ENCODE measurements around the gene GSTM4.
A peak's percentile ranks its signal among the peaks of the same experiment; 100 is the strongest.

Gene GSTM4

GRCh38 chr1:109624201-109625010 is 31.5 kb upstream of the GSTM4 start:
- no peak for DNase-seq (ENCODE audit: low read depth)

DNA sequence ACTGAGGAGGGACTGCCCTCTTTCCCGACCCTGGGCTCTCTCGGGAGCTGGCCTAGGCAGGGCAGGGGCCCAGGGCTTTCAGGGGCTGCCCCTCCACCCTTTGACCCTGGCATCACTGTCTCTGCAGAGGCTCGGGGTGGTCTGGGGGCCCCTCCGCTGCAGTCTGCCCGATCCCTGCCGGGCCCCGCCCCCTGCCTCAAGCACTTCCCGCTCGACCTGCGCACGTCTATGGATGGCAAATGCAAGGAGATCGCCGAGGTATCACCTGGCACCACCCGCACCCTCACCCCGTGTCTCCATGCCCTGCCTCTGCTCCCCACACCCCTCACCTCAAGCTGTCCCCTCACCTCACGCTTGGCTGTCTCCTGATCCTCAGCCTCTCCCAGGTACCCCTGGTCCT is 30.7 kb upstream of the GSTM4 start:
- DNase-seq (ENCODE audit: low read depth): no peak

- no peak for DNase-seq (ENCODE audit: low read depth)
Measured at GRCh38 chr1:109625601-109626560, 30.0 kb upstream of the GSTM4 start.

GRCh38 chr1:109626682-109627408 is 29.1 kb upstream of the GSTM4 start:
- no peak for DNase-seq (ENCODE audit: low read depth)

- no peak for DNase-seq (ENCODE audit: low read depth)
Measured at GRCh38 chr1:109627692-109628399, 28.1 kb upstream of the GSTM4 start.

GRCh38 chr1:109628540-109629321 is 27.2 kb upstream of the GSTM4 start:
- DNase-seq (ENCODE audit: low read depth): no peak

- no peak for DNase-seq (ENCODE audit: low read depth)
Measured at GRCh38 chr1:109629372-109630030, 26.4 kb upstream of the GSTM4 start.

- no peak for DNase-seq (ENCODE audit: low read depth)
Measured at GRCh38 chr1:109630081-109630897, 25.6 kb upstream of the GSTM4 start.

DNA sequence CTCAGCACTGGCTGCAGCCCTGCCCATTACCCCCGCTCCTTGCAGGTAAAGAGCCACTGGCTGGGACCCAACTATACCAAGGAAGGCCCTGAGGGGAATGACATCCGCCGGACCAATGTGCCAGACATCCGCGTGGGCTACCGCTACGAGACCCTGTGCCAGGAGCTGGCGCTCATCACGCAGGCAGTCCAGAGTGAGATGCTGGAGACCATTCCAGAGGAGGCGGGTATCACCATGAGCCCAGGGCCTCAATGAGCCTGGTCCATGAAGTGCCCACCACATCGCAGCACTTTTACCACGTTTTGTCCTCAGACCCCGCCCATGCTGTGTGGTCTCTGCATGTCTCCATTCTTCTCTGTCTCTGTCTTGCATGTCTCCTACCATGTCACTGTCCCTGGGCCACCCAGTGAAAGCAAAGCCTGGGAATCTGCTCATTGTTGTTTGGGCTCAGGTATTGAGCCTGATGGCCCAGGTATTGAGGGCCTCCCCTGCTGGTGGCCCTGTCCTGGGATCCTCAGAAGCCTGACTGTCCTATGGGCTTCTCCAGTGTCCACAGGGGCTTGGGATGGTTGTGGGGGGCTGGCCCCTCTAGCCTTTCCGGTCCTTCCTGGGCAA is 24.9 kb upstream of the GSTM4 start:
- DNase-seq (ENCODE audit: low read depth): no peak

GRCh38 chr1:109631513-109632505 is 24.1 kb upstream of the GSTM4 start:
- no peak for DNase-seq (ENCODE audit: low read depth)

GRCh38 chr1:109632671-109633346 is 23.1 kb upstream of the GSTM4 start:
- no peak for DNase-seq (ENCODE audit: low read depth)

DNA sequence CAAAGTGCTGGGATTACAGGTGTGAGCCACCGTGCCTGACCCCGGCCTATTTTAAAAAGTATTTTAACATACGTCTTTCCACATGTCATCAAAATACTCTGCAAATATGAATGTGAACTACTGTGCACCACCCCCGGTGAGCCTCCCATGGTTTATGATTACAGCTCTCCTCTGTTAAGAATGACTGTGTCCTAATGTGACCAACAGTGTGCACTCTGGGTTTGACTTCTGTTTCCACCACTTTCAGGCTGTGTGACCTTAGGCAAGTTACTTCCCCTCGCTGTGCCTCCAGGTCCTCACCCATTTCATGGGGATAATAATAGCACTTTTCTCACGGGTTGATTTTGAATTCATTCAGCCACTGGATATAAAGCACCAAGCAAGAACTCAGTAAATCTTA is 21.6 kb upstream of the GSTM4 start:
- DNase-seq (ENCODE audit: low read depth): no peak

GRCh38 chr1:109634771-109635750 is 20.8 kb upstream of the GSTM4 start:
- no peak for DNase-seq (ENCODE audit: low read depth)

DNA sequence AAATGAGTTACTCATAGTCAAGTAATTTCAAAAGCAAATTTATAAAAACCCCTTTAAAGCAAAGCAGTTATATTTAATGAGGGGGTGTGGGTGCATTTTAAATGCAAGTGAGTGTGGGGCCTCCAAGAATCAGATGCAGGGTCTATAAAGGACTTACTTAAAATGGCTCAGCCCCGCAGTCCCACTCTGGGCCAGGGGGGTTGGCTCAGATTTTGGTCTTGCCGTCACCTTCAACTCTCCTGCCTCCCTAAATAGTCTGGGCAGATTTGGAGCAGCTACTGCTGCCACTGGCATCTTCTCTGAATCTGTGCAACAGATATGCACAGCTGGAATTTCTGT is 20.1 kb upstream of the GSTM4 start:
- no peak for DNase-seq (ENCODE audit: low read depth)

GRCh38 chr1:109636201-109636952 is 19.5 kb upstream of the GSTM4 start:
- peak; percentile 62 for DNase-seq (ENCODE audit: low read depth)

Data from stromal cell of bone marrow (primary cell).